ENCODE data around the gene TMUB1.
A peak's percentile ranks its signal among the peaks of the same experiment; 100 is the strongest.

Gene TMUB1

DNA sequence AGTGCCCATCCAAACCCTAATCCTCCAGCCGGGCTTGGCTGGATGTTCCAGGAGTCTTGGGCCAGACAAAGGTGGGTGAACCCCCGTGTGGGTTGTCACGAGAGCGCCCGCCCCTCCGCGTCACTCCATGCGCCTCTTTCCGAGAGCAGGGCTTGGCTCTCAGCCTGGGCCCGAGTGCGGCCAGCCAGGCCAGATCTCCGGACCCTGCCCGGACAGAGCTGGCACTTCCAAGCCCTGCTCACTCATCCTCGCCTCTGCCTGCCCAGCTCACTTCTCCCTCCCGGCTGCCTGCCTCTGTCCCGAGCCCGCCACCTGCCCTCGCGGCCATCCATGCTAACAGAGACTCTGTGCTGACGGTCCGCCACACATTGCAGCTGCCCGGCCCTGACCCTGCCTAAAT is 37.6 kb upstream of the TMUB1 start:
- no peak for DNase-seq

- DNase-seq: no peak
Measured at GRCh38 chr7:151119902-151120301, 36.6 kb upstream of the TMUB1 start.

GRCh38 chr7:151119055-151119415 is 35.7 kb upstream of the TMUB1 start:
- DNase-seq: no peak

GRCh38 chr7:151118108-151119054 is 35.1 kb upstream of the TMUB1 start:
- no peak for DNase-seq

GRCh38 chr7:151117565-151117964 is 34.3 kb upstream of the TMUB1 start:
- DNase-seq: no peak

DNA sequence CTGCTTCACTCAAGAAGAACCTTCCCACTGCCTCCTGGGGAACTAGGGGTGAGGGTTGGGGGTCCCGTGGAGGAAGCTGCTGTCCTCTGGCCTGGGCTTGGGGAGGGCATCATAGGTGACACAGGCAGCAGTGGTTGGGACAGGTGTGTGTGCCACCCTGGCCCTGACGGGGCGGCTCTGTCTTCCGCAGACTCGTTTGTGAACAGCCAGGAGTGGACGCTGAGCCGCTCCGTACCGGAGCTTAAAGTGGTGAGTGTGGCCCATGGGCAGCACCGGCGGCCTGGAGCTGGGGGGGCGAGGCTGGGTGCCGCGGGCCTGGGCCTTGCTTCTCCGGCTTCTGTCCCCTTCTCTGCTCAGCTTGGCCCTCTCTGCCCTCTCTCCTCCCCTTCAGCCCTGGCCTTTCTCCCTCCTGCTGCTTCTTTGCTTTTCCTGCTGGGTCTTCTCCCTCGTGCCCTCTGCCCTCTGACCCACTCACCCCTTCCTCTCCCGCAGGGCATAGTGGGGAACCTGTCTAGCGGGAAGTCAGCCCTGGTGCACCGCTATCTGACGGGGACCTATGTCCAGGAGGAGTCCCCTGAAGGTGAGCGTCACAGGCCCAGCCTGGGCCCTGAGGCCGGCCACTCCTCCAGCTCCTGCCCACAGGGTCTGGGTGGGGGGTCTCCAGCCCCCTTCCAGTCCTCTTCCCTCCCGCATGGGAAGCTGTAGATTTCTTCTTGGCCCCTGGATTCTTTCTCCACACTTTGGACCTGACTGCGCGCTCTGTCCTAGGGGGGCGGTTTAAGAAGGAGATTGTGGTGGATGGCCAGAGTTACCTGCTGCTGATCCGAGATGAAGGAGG is 33.5 kb upstream of the TMUB1 start:
- DNase-seq: no peak

GRCh38 chr7:151115836-151116418 is 32.6 kb upstream of the TMUB1 start:
- no peak for DNase-seq

GRCh38 chr7:151115121-151115835 is 32.0 kb upstream of the TMUB1 start:
- no peak for DNase-seq

GRCh38 chr7:151114151-151115090 is 31.1 kb upstream of the TMUB1 start:
- no peak for DNase-seq

GRCh38 chr7:151113344-151114150 is 30.3 kb upstream of the TMUB1 start:
- DNase-seq: no peak

- peak; percentile 66 for DNase-seq
Measured at GRCh38 chr7:151110941-151111645, 27.8 kb upstream of the TMUB1 start.

- no peak for DNase-seq
Measured at GRCh38 chr7:151110236-151110940, 27.1 kb upstream of the TMUB1 start.

DNA sequence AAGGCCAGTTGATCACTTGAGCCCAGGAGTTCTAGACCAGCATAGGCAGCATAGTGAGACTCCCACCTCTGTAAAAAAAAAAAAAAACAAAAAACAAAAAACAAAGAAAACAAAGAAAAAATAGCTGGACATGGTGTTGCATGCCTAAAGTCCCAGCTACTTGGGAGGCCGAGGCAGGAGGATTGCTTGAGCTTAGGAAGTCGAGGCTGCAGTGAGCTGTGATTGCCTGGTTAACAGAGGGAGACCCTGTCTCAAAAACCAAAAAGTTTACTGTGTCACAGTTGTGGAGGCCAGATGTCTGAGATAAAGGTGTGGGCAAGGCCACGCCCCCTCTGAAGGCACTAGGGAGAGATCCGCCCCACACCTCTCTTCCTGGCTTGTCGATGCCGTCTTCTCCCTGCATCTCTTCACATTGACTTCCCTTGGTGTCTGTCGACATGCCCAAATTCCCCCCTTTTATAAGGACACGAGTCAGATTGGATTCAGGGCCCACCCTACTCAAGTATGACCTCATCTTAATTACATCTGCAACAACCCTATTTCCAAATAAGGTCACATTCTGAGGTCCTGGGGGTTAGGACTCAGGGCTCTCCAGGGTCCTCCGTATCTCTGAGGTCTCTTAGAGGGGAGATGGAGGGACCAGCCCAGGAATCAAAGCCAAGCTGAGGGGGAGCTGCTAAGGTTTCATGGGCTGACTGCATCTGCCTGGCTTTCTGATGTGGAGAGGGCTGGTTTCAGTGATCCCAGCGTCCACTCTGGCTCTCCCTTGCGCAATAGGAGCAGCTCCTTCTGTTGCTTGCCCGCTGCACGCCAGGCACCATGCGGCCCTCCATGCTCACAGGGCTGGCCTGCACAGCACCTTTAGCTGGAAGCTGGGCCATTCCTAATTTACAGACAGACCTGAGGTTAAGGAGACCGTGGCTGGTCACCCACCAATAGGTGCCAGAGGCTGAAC is 26.1 kb upstream of the TMUB1 start:
- peak; percentile 3 for DNase-seq

DNA sequence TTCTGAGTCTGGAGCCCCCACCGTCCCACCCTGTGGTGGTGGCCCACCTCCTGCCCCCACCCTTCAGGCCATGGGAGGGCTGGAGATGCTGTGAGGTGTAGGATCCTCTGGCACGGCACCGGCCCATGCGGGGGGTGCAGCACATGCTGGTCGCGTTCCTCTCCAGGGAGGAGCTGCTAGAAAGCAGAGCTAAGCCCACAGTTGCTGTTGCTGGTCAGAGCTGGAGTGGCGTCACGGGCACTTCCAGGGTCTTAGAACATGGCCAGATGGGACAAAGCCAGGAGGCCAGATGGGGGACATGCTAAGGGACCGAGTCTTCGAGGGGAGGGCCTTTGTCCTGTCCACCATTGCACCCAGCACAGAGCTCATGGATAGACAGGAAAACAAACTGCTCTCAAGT is 24.6 kb upstream of the TMUB1 start:
- DNase-seq: no peak

- no peak for DNase-seq
Measured at GRCh38 chr7:151104411-151105235, 21.3 kb upstream of the TMUB1 start.

DNA sequence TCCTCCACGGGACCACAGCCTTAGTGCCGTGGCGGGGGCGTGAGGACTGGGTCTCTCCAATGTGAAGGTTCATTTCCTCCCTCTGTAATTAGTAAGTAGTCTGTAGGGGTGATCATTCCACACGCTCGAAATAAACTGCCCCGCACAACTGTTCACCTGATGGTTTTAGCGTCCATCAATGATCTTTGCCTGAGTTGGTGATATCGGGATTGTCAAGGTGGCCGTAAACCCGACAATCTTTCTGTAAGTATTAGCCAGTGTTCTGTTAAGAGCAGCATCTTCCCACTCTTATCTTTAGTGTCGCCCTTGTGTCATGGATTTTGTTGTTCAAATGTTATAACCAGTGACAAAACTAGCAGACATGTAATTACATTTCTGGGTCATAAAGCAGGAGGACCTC is 20.7 kb upstream of the TMUB1 start:
- no peak for DNase-seq

- DNase-seq: no peak
Measured at GRCh38 chr7:151102991-151103390, 19.7 kb upstream of the TMUB1 start.
